Activated naive CD4-positive, alpha-beta T cell treated with anti-CD3 and anti-CD28 coated beads, Interleukin-2, amount 10 ng/mL, durations not matched to agents 7 days and 5 days (primary cell): ENCODE measurements around the gene ZNHIT2.

Source experiments
- CTCF ChIA-PET: fragments of 350-600 bp; sonication (Branson Sonifier 250); formaldehyde crosslinking; loops from one replicate; lab custom pipeline; 2021; ENCODE audit warnings: antibody characterized with exemption; lab: Charles Lee
- DNase-seq: peaks from one replicate; pipeline ENCODE4 v3.0.0-alpha.2; 2020
- H3K27ac Mint-ChIP-seq: one replicate; pipeline ENCODE4 v1.8.0; 2021; ENCODE audit warnings: mild to moderate bottlenecking, moderate library complexity, mixed read lengths
- H3K27me3 Mint-ChIP-seq: one replicate; pipeline ENCODE4 v1.8.0; 2021; ENCODE audit warnings: mild to moderate bottlenecking, mixed read lengths
- H3K36me3 Mint-ChIP-seq: one replicate; pipeline ENCODE4 v1.8.0; 2021; ENCODE audit warnings: mixed read lengths
- H3K4me1 Mint-ChIP-seq: one replicate; pipeline ENCODE4 v1.8.0; 2021; ENCODE audit warnings: mixed read lengths
- H3K4me3 Mint-ChIP-seq: one replicate; pipeline ENCODE4 v1.8.0; 2021; ENCODE audit warnings: mild to moderate bottlenecking, moderate library complexity, mixed read lengths
- H3K9me3 Mint-ChIP-seq: one replicate; pipeline ENCODE4 v1.8.0; 2021; ENCODE audit warnings: mixed read lengths

ZNHIT2 gene

GRCh38 chr11:65148657-65149056, 31.2 kb upstream of the ZNHIT2 start:
- H3K4me1 Mint-ChIP-seq = peaks cover 7% of the 10 kb centered on the region
- H3K27ac Mint-ChIP-seq = no peak overlapping the region
- H3K36me3 Mint-ChIP-seq = no peaks in the 10 kb centered on the region
- peaks cover 54% of the 10 kb centered on the region for H3K27me3 Mint-ChIP-seq
- no peaks in the 10 kb centered on the region for H3K9me3 Mint-ChIP-seq
- DNase-seq = no peak
- H3K4me3 Mint-ChIP-seq = no peak overlapping the region
- CTCF ChIA-PET = interaction anchor here (1.2 kb wide), 1 partner anchor 34 kb away, joined by 4 read pairs; no protein-coding TSS in a partner anchor

GRCh38 chr11:65147352-65148075, 30.0 kb upstream of the ZNHIT2 start:
- Mint-ChIP-seq H3K27ac (no peak overlapping the region), H3K4me3 (no peak overlapping the region), H3K36me3 (no peaks in the 10 kb centered on the region), H3K4me1 (peaks cover 7% of the 10 kb centered on the region), H3K9me3 (no peaks in the 10 kb centered on the region), H3K27me3 (peaks cover 50% of the 10 kb centered on the region)
- CTCF ChIA-PET = interaction anchor here (0.7 to 1.2 kb wide), 4 partner anchors 22 to 182 kb away, joined by 3 to 4 read pairs (median 4); no protein-coding TSS in a partner anchor
- no peak for DNase-seq

- peaks cover 5% of the 10 kb centered on the region for H3K4me1 Mint-ChIP-seq
- CTCF ChIA-PET = no interaction called here
- DNase-seq = no peak
- no peak overlapping the region for H3K27ac Mint-ChIP-seq
- no peaks in the 10 kb centered on the region for H3K36me3 Mint-ChIP-seq
- H3K4me3 Mint-ChIP-seq = no peak overlapping the region
- no peaks in the 10 kb centered on the region for H3K9me3 Mint-ChIP-seq
- H3K27me3 Mint-ChIP-seq = peaks cover 31% of the 10 kb centered on the region
Measured at GRCh38 chr11:65141896-65142494, 24.5 kb upstream of the ZNHIT2 start.

- Mint-ChIP-seq H3K27me3 (peaks cover 4% of the 10 kb centered on the region), H3K36me3 (peaks cover 11% of the 10 kb centered on the region)
Measured at GRCh38 chr11:65136515-65137096, 19.1 kb upstream of the ZNHIT2 start.

GRCh38 chr11:65135633-65136145, 18.2 kb upstream of the ZNHIT2 start:
- Mint-ChIP-seq H3K36me3 (peaks cover 18% of the 10 kb centered on the region), H3K4me1 (peaks cover 42% of the 10 kb centered on the region), H3K27me3 (no peaks in the 10 kb centered on the region), H3K4me3 (peak overlapping the region; percentile 99), H3K27ac (peak overlapping the region; percentile 100), H3K9me3 (no peaks in the 10 kb centered on the region)
- DNase-seq = no peak
- CTCF ChIA-PET = interaction anchor here (0.9 to 3.3 kb wide), 4 partner anchors 14 to 196 kb away, joined by 4 to 9 read pairs (median 7); partner anchors contain the start of genes FAU and MRPL49

More at GRCh38 chr11:65136515-65137096, 19.1 kb upstream of the ZNHIT2 start:
- H3K4me1 Mint-ChIP-seq = peaks cover 37% of the 10 kb centered on the region
- H3K9me3 Mint-ChIP-seq = no peaks in the 10 kb centered on the region
- no peak for DNase-seq
- peak overlapping the region; percentile 64 for H3K4me3 Mint-ChIP-seq
- peak overlapping the region; percentile 64 for H3K27ac Mint-ChIP-seq
- CTCF ChIA-PET = interaction anchor here (0.8 to 3.3 kb wide), 5 partner anchors 12 to 192 kb away, joined by 3 to 9 read pairs (median 3); partner anchors contain the start of genes FAU and MRPL49

- no peaks in the 10 kb centered on the region for H3K27me3 Mint-ChIP-seq
Measured at GRCh38 chr11:65134952-65135632, 17.6 kb upstream of the ZNHIT2 start.

GRCh38 chr11:65134240-65134951, 16.9 kb upstream of the ZNHIT2 start, which contains the start of gene SYVN1:
Gene SYVN1, minus strand, starts transcription at chr11:65134519. Its CDS starts 918 bp downstream, at chr11:65133601.
- CTCF ChIA-PET = interaction anchor here (1.3 to 3.3 kb wide), 2 partner anchors 13 to 22 kb away, joined by 3 to 9 read pairs; partner anchors contain the start of genes FAU and MRPL49
- H3K36me3 Mint-ChIP-seq = peaks cover 23% of the 10 kb centered on the region

More at GRCh38 chr11:65134952-65135632, 17.6 kb upstream of the ZNHIT2 start:
- CTCF ChIA-PET = interaction anchor here (0.9 to 3.3 kb wide), 4 partner anchors 14 to 197 kb away, joined by 3 to 9 read pairs (median 6); partner anchors contain the start of genes FAU and MRPL49
- Mint-ChIP-seq H3K27ac (peak overlapping the region; percentile 100), H3K9me3 (no peaks in the 10 kb centered on the region), H3K4me1 (peaks cover 42% of the 10 kb centered on the region), H3K4me3 (peak overlapping the region; percentile 99), H3K36me3 (peaks cover 22% of the 10 kb centered on the region)
- DNase-seq = peak; percentile 93

GRCh38 chr11:65133724-65134123, 16.2 kb upstream of the ZNHIT2 start:
- peaks cover 23% of the 10 kb centered on the region for H3K36me3 Mint-ChIP-seq
- CTCF ChIA-PET = interaction anchor here (3.3 kb wide), 1 partner anchor 12 kb away, joined by 9 read pairs; the partner anchor contains the start of genes FAU and MRPL49
- peak; percentile 41 for DNase-seq
- no peaks in the 10 kb centered on the region for H3K9me3 Mint-ChIP-seq
- H3K4me1 Mint-ChIP-seq = peaks cover 42% of the 10 kb centered on the region
- peak overlapping the region; percentile 100 for H3K27ac Mint-ChIP-seq
- H3K4me3 Mint-ChIP-seq = peak overlapping the region; percentile 99
- no peaks in the 10 kb centered on the region for H3K27me3 Mint-ChIP-seq

More at GRCh38 chr11:65134240-65134951, 16.9 kb upstream of the ZNHIT2 start, which contains the start of gene SYVN1:
- peak; percentile 95 for DNase-seq
- Mint-ChIP-seq H3K27ac (peak within 1 kb of the TSS; percentile 100), H3K27me3 (no peaks in the 10 kb centered on the region), H3K4me3 (peak within 1 kb of the TSS; percentile 99), H3K4me1 (peaks cover 42% of the 10 kb centered on the region), H3K9me3 (no peaks in the 10 kb centered on the region)

GRCh38 chr11:65132988-65133700, 15.6 kb upstream of the ZNHIT2 start:
- no peaks in the 10 kb centered on the region for H3K27me3 Mint-ChIP-seq
- peak overlapping the region; percentile 100 for H3K27ac Mint-ChIP-seq
- DNase-seq = peak; percentile 81
- peaks cover 23% of the 10 kb centered on the region for H3K36me3 Mint-ChIP-seq
- peaks cover 42% of the 10 kb centered on the region for H3K4me1 Mint-ChIP-seq
- H3K4me3 Mint-ChIP-seq = peak overlapping the region; percentile 99
- CTCF ChIA-PET = interaction anchor here (3.3 kb wide), 1 partner anchor 12 kb away, joined by 9 read pairs; the partner anchor contains the start of genes FAU and MRPL49
- H3K9me3 Mint-ChIP-seq = no peaks in the 10 kb centered on the region

- Mint-ChIP-seq H3K36me3 (peaks cover 27% of the 10 kb centered on the region), H3K9me3 (no peaks in the 10 kb centered on the region), H3K27ac (peak overlapping the region; percentile 100), H3K4me1 (peaks cover 40% of the 10 kb centered on the region), H3K27me3 (no peaks in the 10 kb centered on the region), H3K4me3 (peak overlapping the region; percentile 99)
- CTCF ChIA-PET = no interaction called here
- DNase-seq = no peak
Measured at GRCh38 chr11:65132238-65132987, 14.9 kb upstream of the ZNHIT2 start.

GRCh38 chr11:65131895-65132237, 14.4 kb upstream of the ZNHIT2 start:
- Mint-ChIP-seq H3K27ac (no peak overlapping the region), H3K4me3 (peak overlapping the region; percentile 10), H3K27me3 (no peaks in the 10 kb centered on the region), H3K9me3 (no peaks in the 10 kb centered on the region), H3K4me1 (peaks cover 37% of the 10 kb centered on the region), H3K36me3 (peaks cover 31% of the 10 kb centered on the region)
- CTCF ChIA-PET = interaction anchor here (0.7 kb wide), 1 partner anchor 378 kb away, joined by 3 read pairs; no protein-coding TSS in a partner anchor
- DNase-seq = no peak

GRCh38 chr11:65131417-65131776, 13.9 kb upstream of the ZNHIT2 start:
- H3K27ac Mint-ChIP-seq = no peak overlapping the region
- no peaks in the 10 kb centered on the region for H3K9me3 Mint-ChIP-seq
- CTCF ChIA-PET = interaction anchor here (0.7 kb wide), 1 partner anchor 378 kb away, joined by 3 read pairs; no protein-coding TSS in a partner anchor
- no peaks in the 10 kb centered on the region for H3K27me3 Mint-ChIP-seq
- DNase-seq = no peak
- H3K36me3 Mint-ChIP-seq = peaks cover 35% of the 10 kb centered on the region
- peak overlapping the region; percentile 15 for H3K4me3 Mint-ChIP-seq
- H3K4me1 Mint-ChIP-seq = peaks cover 34% of the 10 kb centered on the region
